H9 (cell line): ENCODE results near the gene PPARD. TPM values are rescaled to one million over a fixed set of nuclear protein-coding genes. Genes with fewer than 3 reads are reported as not detected.
A peak's percentile ranks its signal among the peaks of the same experiment; 100 is the strongest.

ENCODE experiments used
- DNase-seq: peaks from one replicate; pipeline ENCODE4 v3.0.0-alpha.2; 2017
- H2AFZ ChIP-seq: one replicate; pipeline ENCODE4 v1.6.1; 2013; ENCODE audit warnings: mild to moderate bottlenecking, low read length, control low read depth, moderate library complexity
- H2AK5ac ChIP-seq: 2 replicates; pipeline ENCODE4 v1.6.1; 2013; ENCODE audit warnings: low read length, control low read depth, mixed read lengths; ENCODE audit not compliant: insufficient read length
- H2BK120ac ChIP-seq: one replicate; pipeline ENCODE4 v1.6.1; 2013; ENCODE audit warnings: low read depth, mild to moderate bottlenecking, low read length, control low read depth, inconsistent platforms; ENCODE audit not compliant: poor library complexity, severe bottlenecking
- H2BK12ac ChIP-seq: 2 replicates; pipeline ENCODE4 v1.6.1; 2013; ENCODE audit warnings: low read length, control low read depth, mixed read lengths, low read depth; ENCODE audit not compliant: insufficient read length
- H2BK15ac ChIP-seq: 2 replicates; pipeline ENCODE4 v1.6.1; 2013; ENCODE audit warnings: low read depth, low read length, control low read depth
- H2BK20ac ChIP-seq: one replicate; pipeline ENCODE4 v1.6.1; 2013; ENCODE audit warnings: low read depth, mild to moderate bottlenecking, low read length, control low read depth, inconsistent platforms; ENCODE audit not compliant: poor library complexity, severe bottlenecking
- H2BK5ac ChIP-seq: 2 replicates; pipeline ENCODE4 v1.6.1; 2013; ENCODE audit warnings: low read length, control low read depth, mixed read lengths; ENCODE audit not compliant: insufficient read length
- H3K14ac ChIP-seq: 2 replicates; pipeline ENCODE4 v1.6.1; 2013; ENCODE audit warnings: low read length, control low read depth; ENCODE audit not compliant: insufficient read depth
- H3K18ac ChIP-seq: 2 replicates; pipeline ENCODE4 v1.6.1; 2013; ENCODE audit warnings: low read depth, mild to moderate bottlenecking, mixed read lengths, low read length, control low read depth; ENCODE audit not compliant: insufficient read length
- H3K23ac ChIP-seq: 2 replicates; pipeline ENCODE4 v1.6.1; 2013; ENCODE audit warnings: low read length, control low read depth, mixed read lengths, low read depth; ENCODE audit not compliant: insufficient read length
- H3K23me2 ChIP-seq: 2 replicates; pipeline ENCODE4 v1.6.1; 2013; ENCODE audit warnings: low read depth, mild to moderate bottlenecking, mixed read lengths, low read length, control low read depth; ENCODE audit not compliant: insufficient read length, poor library complexity, severe bottlenecking
- H3K27ac ChIP-seq: 2 replicates; pipeline ENCODE4 v1.5.1; 2013; ENCODE audit warnings: low read length, control low read depth, mixed read lengths, low read depth; ENCODE audit not compliant: insufficient read length
- H3K27me3 ChIP-seq: 2 replicates; pipeline ENCODE4 v1.6.1; 2013; ENCODE audit warnings: low read length, control low read depth, inconsistent platforms; ENCODE audit not compliant: insufficient read depth
- H3K4ac ChIP-seq: 2 replicates; pipeline ENCODE4 v1.6.1; 2013; ENCODE audit warnings: low read depth, mild to moderate bottlenecking, control low read depth, inconsistent platforms, low read length, moderate library complexity
- H3K4me1 ChIP-seq: 2 replicates; pipeline ENCODE4 v1.6.1; 2013; ENCODE audit warnings: low read length, control low read depth, inconsistent platforms; ENCODE audit not compliant: insufficient read depth
- H3K4me2 ChIP-seq: 2 replicates; pipeline ENCODE4 v1.6.1; 2013; ENCODE audit warnings: low read length, control low read depth, mixed read lengths; ENCODE audit not compliant: insufficient read length, insufficient read depth
- H3K56ac ChIP-seq: 2 replicates; pipeline ENCODE4 v1.6.1; 2013; ENCODE audit warnings: low read depth, mild to moderate bottlenecking, mixed read lengths, low read length, control low read depth; ENCODE audit not compliant: insufficient read length
- H3K79me1 ChIP-seq: 2 replicates; pipeline ENCODE4 v1.6.1; 2013; ENCODE audit warnings: low read depth, mild to moderate bottlenecking, moderate library complexity, low read length, control low read depth, inconsistent platforms; ENCODE audit not compliant: insufficient read depth, poor library complexity, severe bottlenecking
- H3K79me2 ChIP-seq: 2 replicates; pipeline ENCODE4 v1.6.1; 2013; ENCODE audit warnings: low read length, control low read depth, inconsistent platforms; ENCODE audit not compliant: insufficient read depth
- H3K9ac ChIP-seq: 2 replicates; pipeline ENCODE4 v1.6.1; 2013; ENCODE audit warnings: low read length, control low read depth, mixed read lengths; ENCODE audit not compliant: insufficient read length; ENCODE audit errors: extremely low read depth
- H3K9me3 ChIP-seq: one replicate; pipeline ENCODE4 v1.6.1; 2013; ENCODE audit warnings: low read depth, low read length, inconsistent platforms; ENCODE audit not compliant: control insufficient read depth
- H3T11ph ChIP-seq: one replicate; pipeline ENCODE4 v1.6.1; 2013; ENCODE audit warnings: mild to moderate bottlenecking, low read length, control low read depth, inconsistent platforms
- H4K20me1 ChIP-seq: one replicate; pipeline ENCODE4 v1.6.1; 2013; ENCODE audit not compliant: control insufficient read depth, insufficient read length, insufficient read depth
- H4K5ac ChIP-seq: 2 replicates; pipeline ENCODE4 v1.6.1; 2013; ENCODE audit warnings: low read depth, mild to moderate bottlenecking, mixed read lengths, low read length, control low read depth; ENCODE audit not compliant: insufficient read length
- H4K8ac ChIP-seq: replicated peaks from 2 replicates; pipeline ENCODE4 v1.6.1; 2013; ENCODE audit warnings: low read length, control low read depth, mixed read lengths, low read depth; ENCODE audit not compliant: insufficient read length
- H4K91ac ChIP-seq: 2 replicates; pipeline ENCODE4 v1.6.1; 2013; ENCODE audit warnings: low read depth, mild to moderate bottlenecking, moderate library complexity, mixed read lengths, low read length, control low read depth; ENCODE audit not compliant: insufficient read length
- H3K27ac Mint-ChIP-seq, 3 experiments: 2 replicates in 2 of 3; 3 replicates in 1 of 3; pipeline ENCODE4 v1.8.0; 2020 to 2021; ENCODE audit warnings: mixed read lengths in 3 of 3, mild to moderate bottlenecking in 1 of 3, moderate library complexity in 1 of 3
- H3K27me3 Mint-ChIP-seq: 2 replicates; pipeline ENCODE4 v1.8.0; 2021; ENCODE audit warnings: low read depth, mild to moderate bottlenecking, moderate library complexity, mixed read lengths
- H3K36me3 Mint-ChIP-seq, 3 experiments: 2 replicates in 2 of 3; 3 replicates in 1 of 3; pipeline ENCODE4 v1.8.0; 2020 to 2021; ENCODE audit warnings: low read depth in 3 of 3, mixed read lengths in 3 of 3; ENCODE audit not compliant: insufficient read depth in 1 of 3
- H3K4me1 Mint-ChIP-seq, 2 experiments: 2 replicates each; pipeline ENCODE4 v1.8.0; 2020; ENCODE audit warnings: mixed read lengths in 2 of 2
- H3K4me3 Mint-ChIP-seq, 2 experiments: 2 replicates in 1 of 2; 3 replicates in 1 of 2; pipeline ENCODE4 v1.8.0; 2020 to 2021; ENCODE audit warnings: mild to moderate bottlenecking in 2 of 2, mixed read lengths in 2 of 2, moderate library complexity in 1 of 2
- H3K9me3 Mint-ChIP-seq, 2 experiments: 2 replicates in 1 of 2; 3 replicates in 1 of 2; pipeline ENCODE4 v1.8.0; 2020; ENCODE audit warnings: mild to moderate bottlenecking in 2 of 2, mixed read lengths in 2 of 2, moderate library complexity in 1 of 2
- CTCF ChIP-seq: fragments of 200-600 bp; sonication (generic); conservative IDR thresholded peaks from 3 replicates; pipeline ENCODE4 v1.8.0; 2021; ENCODE audit warnings: antibody characterized with exemption, mild to moderate bottlenecking
- WGBS: extraction: QIAGEN DNeasy Blood & Tissue Kit; methylation state at CpG from one replicate; pipeline ENCODE4 v1.1.7; 2013; ENCODE audit warnings: missing lambda C conversion rate, low lambda C conversion rate, mixed read lengths; ENCODE audit not compliant: insufficient read length; ENCODE audit errors: extremely low coverage; 5-methylcytosine and 5-hydroxymethylcytosine counted together
- total RNA-seq: library from RNA; stranded (reverse); gene quantifications from 2 replicates; pipeline ENCODE4 v1.2.1, GENCODE V29; 2021

Gene PPARD
- total RNA-seq, 1 experiment from 2014 or later = 11.7 TPM

GRCh38 chr6:35388030-35388429 is 45.7 kb downstream of the PPARD start:
- H3K23ac ChIP-seq = no peak overlapping the region
- TF ChIP-seq CTCF = no peak
- no peak overlapping the region for H4K5ac ChIP-seq
- Mint-ChIP-seq H3K27ac (peak overlapping the region in 2 of 3 experiments; percentile 49 to 96; a peak in 3 of 7 replicates), H3K4me3 (no peak overlapping the region), H3K27me3 (no peaks in the 10 kb centered on the region; the same call in 1 of the 2 replicates), H3K4me1 (peaks cover 5 to 6% of the 10 kb centered on the region in 2 experiments), H3K36me3 (peaks cover 1 to 6% (median 2%) of the 10 kb centered on the region in 3 experiments; a peak in 6 of 7 replicates), H3K9me3 (peaks cover 1 to 2% of the 10 kb centered on the region in 2 experiments; a peak in 4 of 5 replicates)
- no peak overlapping the region for H3K27ac ChIP-seq
- no CpG with 5 or more reads among the region's 5 CpGs for WGBS
- H4K20me1 ChIP-seq = no peaks in the 10 kb centered on the region
- no peak overlapping the region for H2BK5ac ChIP-seq
- no peak overlapping the region for H3K56ac ChIP-seq
- no peak for DNase-seq
- H3K9ac ChIP-seq = no peak overlapping the region
- no peaks in the 10 kb centered on the region for H3K27me3 ChIP-seq
- no peak overlapping the region for H2AK5ac ChIP-seq
- no peak overlapping the region for H3K4me2 ChIP-seq
- no peaks in the 10 kb centered on the region for H3K79me1 ChIP-seq
- H4K91ac ChIP-seq = no peak overlapping the region
- no peak overlapping the region for H3K14ac ChIP-seq
- H4K8ac ChIP-seq = no peak overlapping the region
- no peak overlapping the region for H2BK120ac ChIP-seq
- H2BK20ac ChIP-seq = no peak overlapping the region
- H3K4me1 ChIP-seq = no peaks in the 10 kb centered on the region
- no peak overlapping the region for H3K4ac ChIP-seq
- no peak overlapping the region for H2BK12ac ChIP-seq
- no peak overlapping the region for H2AFZ ChIP-seq
- H3T11ph ChIP-seq = no peak overlapping the region
- no peak overlapping the region for H3K18ac ChIP-seq
- peaks cover 1% of the 10 kb centered on the region for H3K9me3 ChIP-seq
- H3K23me2 ChIP-seq = no peaks in the 10 kb centered on the region
- H3K79me2 ChIP-seq = no peaks in the 10 kb centered on the region
- H2BK15ac ChIP-seq = no peak overlapping the region
